SK-N-SH treated with all-trans-retinoic acid at 6 μM for 48 hours (cell line): ENCODE measurements around the gene OR8K5.

Source experiments
- ATAC-seq: fragments of 200-7000 bp; cut with Tn5 transposase; 3 replicates; pipeline ENCODE4 v1.9.1; 2020; ENCODE audit warnings: mild to moderate bottlenecking, moderate library complexity
- ARNTL ChIP-seq: fragments of 450-650 bp; formaldehyde crosslinking; IDR thresholded peaks from 2 replicates; pipeline ENCODE4 v1.5.0; 2020; ENCODE audit warnings: low read depth, mild to moderate bottlenecking, moderate library complexity, borderline replicate concordance
- BACH2 ChIP-seq: fragments of 250-450 bp; sonication (Bioruptor Pico); IDR thresholded peaks from 2 replicates; pipeline ENCODE4 v1.9.0; 2021; ENCODE audit warnings: mild to moderate bottlenecking, borderline replicate concordance
- CSDC2 ChIP-seq: fragments of 250-450 bp; sonication (Bioruptor Pico); IDR thresholded peaks from 2 replicates; pipeline ENCODE4 v1.5.0; 2020; ENCODE audit warnings: mild to moderate bottlenecking, moderate library complexity
- ESRRG ChIP-seq: fragments of 250-450 bp; sonication (Bioruptor Pico); IDR thresholded peaks from 2 replicates; pipeline ENCODE4 v1.6.1; 2021; ENCODE audit warnings: mild to moderate bottlenecking
- ISL1 ChIP-seq: fragments of 250-450 bp; sonication (Bioruptor Pico); IDR thresholded peaks from 2 replicates; pipeline ENCODE4 v2.1.2; 2022; ENCODE audit warnings: mild to moderate bottlenecking, moderate library complexity
- OSR1 ChIP-seq: fragments of 250-450 bp; sonication (Bioruptor Pico); IDR thresholded peaks from 2 replicates; pipeline ENCODE4 v1.8.0; 2022; ENCODE audit warnings: moderate library complexity, mild to moderate bottlenecking, inconsistent platforms
- PATZ1 ChIP-seq: fragments of 250-450 bp; sonication (Bioruptor Pico); IDR thresholded peaks from 2 replicates; pipeline ENCODE4 v1.8.0; 2020; ENCODE audit warnings: mild to moderate bottlenecking, moderate library complexity, borderline replicate concordance
- RARB ChIP-seq: fragments of 250-450 bp; sonication (Bioruptor Pico); IDR thresholded peaks from 2 replicates; pipeline ENCODE4 v1.8.0; 2021; ENCODE audit warnings: mild to moderate bottlenecking, moderate library complexity
- TCF4 ChIP-seq: fragments of 250-450 bp; sonication (Bioruptor Pico); IDR thresholded peaks from 2 replicates; pipeline ENCODE4 v1.8.0; 2021; ENCODE audit warnings: mild to moderate bottlenecking, moderate library complexity, borderline replicate concordance
- TOX ChIP-seq: fragments of 250-450 bp; sonication (Bioruptor Pico); IDR thresholded peaks from 2 replicates; pipeline ENCODE4 v1.8.0; 2021; ENCODE audit warnings: mild to moderate bottlenecking, moderate library complexity, borderline replicate concordance
- TSHZ2 ChIP-seq: fragments of 250-450 bp; sonication (Bioruptor Pico); IDR thresholded peaks from 2 replicates; pipeline ENCODE4 v1.5.0; 2020; ENCODE audit warnings: mild to moderate bottlenecking, moderate library complexity
- ZC3H10 ChIP-seq: fragments of 250-450 bp; sonication (Bioruptor Pico); IDR thresholded peaks from 2 replicates; pipeline ENCODE4 v1.5.1; 2021; ENCODE audit warnings: mild to moderate bottlenecking, moderate library complexity
- ZFP3 ChIP-seq: fragments of 250-450 bp; sonication (Bioruptor Pico); IDR thresholded peaks from 2 replicates; pipeline ENCODE4 v1.5.0; 2020; ENCODE audit warnings: mild to moderate bottlenecking, moderate library complexity
- ZNF565 ChIP-seq: fragments of 450-650 bp; formaldehyde crosslinking; conservative IDR thresholded peaks from 2 replicates; pipeline ENCODE4 v1.5.0; 2020; ENCODE audit warnings: low read depth, mild to moderate bottlenecking, moderate library complexity
- TF ChIP-seq, protein P1 (sequence below): fragments of 250-450 bp; sonication (Bioruptor Pico); IDR thresholded peaks from 2 replicates; pipeline ENCODE4 v1.5.1; 2020; ENCODE audit warnings: low read depth, mild to moderate bottlenecking, moderate library complexity
- TF ChIP-seq, protein P2 (sequence below): fragments of 250-450 bp; sonication (Bioruptor Pico); IDR thresholded peaks from 2 replicates; pipeline ENCODE4 v1.8.0; 2021; ENCODE audit warnings: low read depth, mild to moderate bottlenecking, moderate library complexity, borderline replicate concordance

Gene OR8K5

GRCh38 chr11:56140151-56140661 lies 19.9 kb downstream of the OR8K5 start, which contains the start of gene OR8J3:
OR8J3 (minus strand) TSS chr11:56140201; CDS start chr11:56137718, 2,483 bp downstream.
- ATAC-seq: no peak
- TF ChIP-seq BACH2: no peak
- TF ChIP-seq, protein P1, sequence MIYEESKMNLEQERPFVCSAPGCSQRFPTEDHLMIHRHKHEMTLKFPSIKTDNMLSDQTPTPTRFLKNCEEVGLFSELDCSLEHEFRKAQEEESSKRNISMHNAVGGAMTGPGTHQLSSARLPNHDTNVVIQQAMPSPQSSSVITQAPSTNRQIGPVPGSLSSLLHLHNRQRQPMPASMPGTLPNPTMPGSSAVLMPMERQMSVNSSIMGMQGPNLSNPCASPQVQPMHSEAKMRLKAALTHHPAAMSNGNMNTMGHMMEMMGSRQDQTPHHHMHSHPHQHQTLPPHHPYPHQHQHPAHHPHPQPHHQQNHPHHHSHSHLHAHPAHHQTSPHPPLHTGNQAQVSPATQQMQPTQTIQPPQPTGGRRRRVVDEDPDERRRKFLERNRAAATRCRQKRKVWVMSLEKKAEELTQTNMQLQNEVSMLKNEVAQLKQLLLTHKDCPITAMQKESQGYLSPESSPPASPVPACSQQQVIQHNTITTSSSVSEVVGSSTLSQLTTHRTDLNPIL: no peak
- TF ChIP-seq RARB: no peak
- TF ChIP-seq PATZ1 (CRISPR knock-in tag): no peak
- no peak for TF ChIP-seq ZFP3 (CRISPR knock-in tag)
- TF ChIP-seq TCF4: no peak
- no peak for TF ChIP-seq ISL1 (CRISPR knock-in tag)
- no peak for TF ChIP-seq ZNF565 (CRISPR knock-in tag)
- TF ChIP-seq, all 23 proteins: peak for 0

GRCh38 chr11:56122073-56122472 lies 38.0 kb downstream of the OR8K5 start, which contains the start of gene OR8H3:
OR8H3 (plus strand) TSS chr11:56122373; CDS start chr11:56122373, 0 bp downstream.
- no peak for ATAC-seq
- TF ChIP-seq ZC3H10: no peak
- no peak for TF ChIP-seq OSR1
- no peak for TF ChIP-seq TCF4
- no peak for TF ChIP-seq ARNTL (CRISPR knock-in tag)
- TF ChIP-seq TOX (CRISPR knock-in tag): no peak
- no peak for TF ChIP-seq CSDC2 (CRISPR knock-in tag)
- TF ChIP-seq BACH2: no peak
- TF ChIP-seq ZNF565 (CRISPR knock-in tag): no peak
- TF ChIP-seq PATZ1 (CRISPR knock-in tag): no peak
- no peak for TF ChIP-seq ZFP3 (CRISPR knock-in tag)
- TF ChIP-seq TSHZ2: no peak
- TF ChIP-seq ESRRG: no peak
- TF ChIP-seq RARB: no peak
- TF ChIP-seq, protein P2, sequence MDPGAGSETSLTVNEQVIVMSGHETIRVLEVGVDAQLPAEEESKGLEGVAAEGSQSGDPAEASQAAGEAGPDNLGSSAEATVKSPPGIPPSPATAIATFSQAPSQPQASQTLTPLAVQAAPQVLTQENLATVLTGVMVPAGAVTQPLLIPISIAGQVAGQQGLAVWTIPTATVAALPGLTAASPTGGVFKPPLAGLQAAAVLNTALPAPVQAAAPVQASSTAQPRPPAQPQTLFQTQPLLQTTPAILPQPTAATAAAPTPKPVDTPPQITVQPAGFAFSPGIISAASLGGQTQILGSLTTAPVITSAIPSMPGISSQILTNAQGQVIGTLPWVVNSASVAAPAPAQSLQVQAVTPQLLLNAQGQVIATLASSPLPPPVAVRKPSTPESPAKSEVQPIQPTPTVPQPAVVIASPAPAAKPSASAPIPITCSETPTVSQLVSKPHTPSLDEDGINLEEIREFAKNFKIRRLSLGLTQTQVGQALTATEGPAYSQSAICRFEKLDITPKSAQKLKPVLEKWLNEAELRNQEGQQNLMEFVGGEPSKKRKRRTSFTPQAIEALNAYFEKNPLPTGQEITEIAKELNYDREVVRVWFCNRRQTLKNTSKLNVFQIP (CRISPR knock-in tag): no peak
